K562 (cell line): ENCODE measurements around the gene ASPDH. TPM values are rescaled to one million over a fixed set of nuclear protein-coding genes. Genes with fewer than 3 reads are reported as not detected.

Source experiments
- BACH1 ChIP-seq: fragments of 200-800 bp; sonication (Bioruptor generic); IDR thresholded peaks from 2 replicates; pipeline ENCODE4 v1.6.1; 2016; ENCODE audit warnings: missing genetic modification characterization, missing compliant biosample characterization
- CHD2 ChIP-seq: IDR thresholded peaks from 2 replicates; pipeline ENCODE4 v1.6.1; 2011; ENCODE audit warnings: low read depth, low read length
- EP300 ChIP-seq: IDR thresholded peaks from 2 replicates; pipeline ENCODE4 v1.6.1; 2012; ENCODE audit warnings: low read length, improper control_type of control experiment
- FOXA1 ChIP-seq: fragments of 450-650 bp; IDR thresholded peaks from 2 replicates; pipeline ENCODE4 v1.6.1; 2016; ENCODE audit warnings: mild to moderate bottlenecking, borderline replicate concordance
- GATA2 ChIP-seq: sonication (generic); formaldehyde crosslinking; IDR thresholded peaks from 2 replicates; pipeline ENCODE4 v1.4.0; 2020; ENCODE audit warnings: mild to moderate bottlenecking, missing genetic modification reagents
- GTF2A2 ChIP-seq: IDR thresholded peaks from 2 replicates; pipeline ENCODE4 v1.6.1; 2016; ENCODE audit warnings: mild to moderate bottlenecking, missing genetic modification characterization, missing compliant biosample characterization
- HDAC6 ChIP-seq: IDR thresholded peaks from 2 replicates; pipeline ENCODE4 v1.6.1; 2012; ENCODE audit warnings: low read depth, mild to moderate bottlenecking, control low read depth, inconsistent platforms, low read length, moderate library complexity
- HNRNPUL1 ChIP-seq: fragments of 200-400 bp; formaldehyde crosslinking; IDR thresholded peaks from 2 replicates; pipeline ENCODE4 v1.6.1; 2017; ENCODE audit warnings: low read length
- HSF4 ChIP-seq: fragments of 250-450 bp; sonication (Bioruptor Pico); IDR thresholded peaks from 2 replicates; pipeline ENCODE4 v2.1.2; 2022; ENCODE audit warnings: mild to moderate bottlenecking, moderate library complexity, borderline replicate concordance
- LEF1 ChIP-seq: fragments of 450-650 bp; IDR thresholded peaks from 2 replicates; pipeline ENCODE4 v1.6.1; 2016; ENCODE audit warnings: mild to moderate bottlenecking
- MCM7 ChIP-seq, 2 experiments: fragments of 450-650 bp; IDR thresholded peaks; 2 replicates each; pipeline ENCODE4 v1.6.1; 2016 to 2018
- PHF8 ChIP-seq: fragments of 200-600 bp; sonication (generic); IDR thresholded peaks from 2 replicates; pipeline ENCODE4 v1.6.1; 2012; ENCODE audit warnings: mixed run types, mild to moderate bottlenecking, inconsistent platforms, low read length, moderate library complexity, borderline replicate concordance
- RBM17 ChIP-seq: fragments of 200-400 bp; formaldehyde crosslinking; IDR thresholded peaks from 2 replicates; pipeline ENCODE4 v1.6.1; 2017; ENCODE audit warnings: low read depth, mild to moderate bottlenecking, low read length, borderline replicate concordance
- RBM34 ChIP-seq: fragments of 200-400 bp; formaldehyde crosslinking; IDR thresholded peaks from 2 replicates; pipeline ENCODE4 v1.6.1; 2018; ENCODE audit warnings: low read length, borderline replicate concordance; ENCODE audit not compliant: insufficient read depth
- TCF3 ChIP-seq: sonication (generic); formaldehyde crosslinking; IDR thresholded peaks from 2 replicates; pipeline ENCODE4 v1.4.0; 2020; ENCODE audit warnings: mild to moderate bottlenecking, missing genetic modification reagents
- ZNF143 ChIP-seq: sonication (generic); formaldehyde crosslinking; IDR thresholded peaks from 2 replicates; pipeline ENCODE4 v1.9.0; 2022; ENCODE audit warnings: mild to moderate bottlenecking, missing genetic modification reagents
- ZNF165 ChIP-seq: fragments of 250-450 bp; sonication (Bioruptor Pico); IDR thresholded peaks from 2 replicates; pipeline ENCODE4 v1.4.0; 2020; ENCODE audit warnings: borderline replicate concordance
- ZNF23 ChIP-seq: fragments of 250-450 bp; sonication (Bioruptor Pico); IDR thresholded peaks from 2 replicates; pipeline ENCODE4 v1.4.0; 2020; ENCODE audit warnings: mild to moderate bottlenecking
- ZNF3 ChIP-seq: fragments of 250-450 bp; sonication (Bioruptor Pico); IDR thresholded peaks from 2 replicates; pipeline ENCODE4 v1.5.0; 2021; ENCODE audit warnings: mild to moderate bottlenecking, moderate library complexity
- ZNF717 ChIP-seq: fragments of 250-450 bp; sonication (Bioruptor Pico); IDR thresholded peaks from 2 replicates; pipeline ENCODE4 v1.5.0; 2021
- polyA plus RNA-seq, 8 experiments: library from polyadenylated mRNA; depleted of rRNA in 4 of 8; stranded (reverse) in 5 of 8; unstranded in 3 of 8; fragments of >200 nt; fragmentation: Nextera tagmentation in 2 of 8; fragmentation: Illumina TruSeq in 1 of 8; extraction: Ambion mirVana in 2 of 8; extraction: Trizol in 1 of 8; gene quantifications; 2 replicates each; pipeline versions ENCODE4 v1.2.1 to v1.2.3, GENCODE V29; 2011 to 2014; ENCODE audit warnings: inconsistent platforms in 1 of 8, missing spikeins in 1 of 8
- total RNA-seq, 7 experiments: library from RNA; depleted of rRNA in 6 of 7; stranded (reverse); fragments of >200 nt in 6 of 7; fragmentation: Illumina TruSeq in 2 of 7; extraction: Trizol in 2 of 7; gene quantifications; 2 replicates each; pipeline versions ENCODE4 v1.2.1 to v1.2.3, GENCODE V29; 2011 to 2021; ENCODE audit warnings: low replicate concordance in 1 of 7
- TF ChIP-seq, protein P1 (sequence below): IDR thresholded peaks from 2 replicates; pipeline ENCODE4 v1.6.1; 2012; ENCODE audit warnings: low read depth, low read length, improper control_type of control experiment, borderline replicate concordance
- TF ChIP-seq, protein P2 (sequence below): fragments of 450-650 bp; IDR thresholded peaks from 2 replicates; pipeline ENCODE4 v1.7.0; 2016; ENCODE audit warnings: borderline replicate concordance
- TF ChIP-seq, protein P3 (sequence below): sonication (generic); formaldehyde crosslinking; IDR thresholded peaks from 2 replicates; pipeline ENCODE4 v1.9.0; 2022; ENCODE audit warnings: mild to moderate bottlenecking, missing genetic modification reagents
- TF ChIP-seq, protein P4 (sequence below): sonication (generic); formaldehyde crosslinking; IDR thresholded peaks from 2 replicates; pipeline ENCODE4 v1.8.0; 2022; ENCODE audit warnings: missing genetic modification reagents, mild to moderate bottlenecking, borderline replicate concordance

Gene ASPDH
- total and polyA plus RNA-seq, 9 of the 15 experiments (the other 6 are each of a cell fraction or from before 2014, with no cell fraction given): not detected

DNA sequence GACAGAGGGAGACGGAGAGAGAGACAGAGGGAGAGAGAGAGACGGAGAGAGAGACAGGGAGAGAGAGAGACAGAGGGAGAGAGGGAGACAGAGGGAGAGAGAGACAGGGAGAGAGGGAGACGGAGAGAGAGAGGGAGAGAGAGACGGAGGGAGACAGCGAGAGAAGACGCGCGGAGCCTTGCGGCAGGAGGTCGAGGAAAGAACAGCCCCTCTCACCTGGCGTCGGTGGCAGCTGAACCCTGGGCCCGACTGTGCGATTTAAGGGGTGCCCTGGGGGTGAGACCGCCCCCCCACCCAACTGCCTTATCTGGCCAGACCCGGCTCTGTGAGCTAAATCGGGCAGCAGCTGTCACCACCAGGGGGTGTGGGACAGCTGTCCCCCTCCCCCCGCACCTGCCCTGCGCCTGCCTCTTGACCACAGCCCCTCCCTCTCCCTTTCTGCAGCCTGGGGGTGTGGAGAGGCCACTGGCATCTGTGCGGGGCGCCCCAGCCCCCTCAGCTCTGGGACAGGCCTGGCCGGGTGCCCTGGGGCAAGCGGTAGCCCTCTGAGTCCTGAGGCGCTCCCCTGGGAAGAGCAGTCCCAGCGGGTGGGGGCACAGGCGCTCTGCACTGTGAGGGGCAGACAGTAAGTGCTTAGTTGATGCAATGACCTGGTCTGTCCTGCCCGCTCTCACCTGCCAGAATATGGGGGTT lies 13.5 kb downstream of the ASPDH start (continued):
- TF ChIP-seq ZNF165 (no peak), HDAC6 (no peak), GTF2A2 (tag) (no peak), ZNF143 (CRISPR knock-in tag) (no peak), ZNF3 (no peak), LEF1 (peak; percentile 52; the same call in 1 of the 2 replicates), HSF4 (CRISPR knock-in tag) (no peak), GATA2 (CRISPR knock-in tag) (peak; percentile 71), PHF8 (no peak), ZNF23 (CRISPR knock-in tag) (no peak), BACH1 (tag) (no peak), CHD2 (no peak), RBM17 (no peak), HNRNPUL1 (no peak), ZNF717 (CRISPR knock-in tag) (no peak), RBM34 (no peak), MCM7 (IDR thresholded peaks at IDR 0.05) (no peak), FOXA1 (no peak), EP300 (peak; percentile 38; the same call in 1 of the 2 replicates), TCF3 (CRISPR knock-in tag) (peak; percentile 88)
- TF ChIP-seq, protein P1, sequence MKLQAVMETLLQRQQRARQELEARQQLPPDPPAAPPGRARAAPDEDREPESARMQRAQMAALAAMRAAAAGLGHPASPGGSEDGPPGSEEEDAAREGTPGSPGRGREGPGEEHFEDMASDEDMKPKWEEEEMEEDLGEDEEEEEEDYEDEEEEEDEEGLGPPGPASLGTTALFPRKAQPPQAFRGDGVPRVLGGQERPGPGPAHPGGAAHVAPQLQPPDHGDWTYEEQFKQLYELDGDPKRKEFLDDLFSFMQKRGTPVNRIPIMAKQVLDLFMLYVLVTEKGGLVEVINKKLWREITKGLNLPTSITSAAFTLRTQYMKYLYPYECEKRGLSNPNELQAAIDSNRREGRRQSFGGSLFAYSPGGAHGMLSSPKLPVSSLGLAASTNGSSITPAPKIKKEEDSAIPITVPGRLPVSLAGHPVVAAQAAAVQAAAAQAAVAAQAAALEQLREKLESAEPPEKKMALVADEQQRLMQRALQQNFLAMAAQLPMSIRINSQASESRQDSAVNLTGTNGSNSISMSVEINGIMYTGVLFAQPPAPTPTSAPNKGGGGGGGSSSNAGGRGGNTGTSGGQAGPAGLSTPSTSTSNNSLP: no peak
- TF ChIP-seq, protein P2, sequence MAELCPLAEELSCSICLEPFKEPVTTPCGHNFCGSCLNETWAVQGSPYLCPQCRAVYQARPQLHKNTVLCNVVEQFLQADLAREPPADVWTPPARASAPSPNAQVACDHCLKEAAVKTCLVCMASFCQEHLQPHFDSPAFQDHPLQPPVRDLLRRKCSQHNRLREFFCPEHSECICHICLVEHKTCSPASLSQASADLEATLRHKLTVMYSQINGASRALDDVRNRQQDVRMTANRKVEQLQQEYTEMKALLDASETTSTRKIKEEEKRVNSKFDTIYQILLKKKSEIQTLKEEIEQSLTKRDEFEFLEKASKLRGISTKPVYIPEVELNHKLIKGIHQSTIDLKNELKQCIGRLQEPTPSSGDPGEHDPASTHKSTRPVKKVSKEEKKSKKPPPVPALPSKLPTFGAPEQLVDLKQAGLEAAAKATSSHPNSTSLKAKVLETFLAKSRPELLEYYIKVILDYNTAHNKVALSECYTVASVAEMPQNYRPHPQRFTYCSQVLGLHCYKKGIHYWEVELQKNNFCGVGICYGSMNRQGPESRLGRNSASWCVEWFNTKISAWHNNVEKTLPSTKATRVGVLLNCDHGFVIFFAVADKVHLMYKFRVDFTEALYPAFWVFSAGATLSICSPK: no peak
- TF ChIP-seq, protein P3, sequence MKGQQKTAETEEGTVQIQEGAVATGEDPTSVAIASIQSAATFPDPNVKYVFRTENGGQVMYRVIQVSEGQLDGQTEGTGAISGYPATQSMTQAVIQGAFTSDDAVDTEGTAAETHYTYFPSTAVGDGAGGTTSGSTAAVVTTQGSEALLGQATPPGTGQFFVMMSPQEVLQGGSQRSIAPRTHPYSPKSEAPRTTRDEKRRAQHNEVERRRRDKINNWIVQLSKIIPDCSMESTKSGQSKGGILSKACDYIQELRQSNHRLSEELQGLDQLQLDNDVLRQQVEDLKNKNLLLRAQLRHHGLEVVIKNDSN (CRISPR knock-in tag): no peak
- TF ChIP-seq, protein P4, sequence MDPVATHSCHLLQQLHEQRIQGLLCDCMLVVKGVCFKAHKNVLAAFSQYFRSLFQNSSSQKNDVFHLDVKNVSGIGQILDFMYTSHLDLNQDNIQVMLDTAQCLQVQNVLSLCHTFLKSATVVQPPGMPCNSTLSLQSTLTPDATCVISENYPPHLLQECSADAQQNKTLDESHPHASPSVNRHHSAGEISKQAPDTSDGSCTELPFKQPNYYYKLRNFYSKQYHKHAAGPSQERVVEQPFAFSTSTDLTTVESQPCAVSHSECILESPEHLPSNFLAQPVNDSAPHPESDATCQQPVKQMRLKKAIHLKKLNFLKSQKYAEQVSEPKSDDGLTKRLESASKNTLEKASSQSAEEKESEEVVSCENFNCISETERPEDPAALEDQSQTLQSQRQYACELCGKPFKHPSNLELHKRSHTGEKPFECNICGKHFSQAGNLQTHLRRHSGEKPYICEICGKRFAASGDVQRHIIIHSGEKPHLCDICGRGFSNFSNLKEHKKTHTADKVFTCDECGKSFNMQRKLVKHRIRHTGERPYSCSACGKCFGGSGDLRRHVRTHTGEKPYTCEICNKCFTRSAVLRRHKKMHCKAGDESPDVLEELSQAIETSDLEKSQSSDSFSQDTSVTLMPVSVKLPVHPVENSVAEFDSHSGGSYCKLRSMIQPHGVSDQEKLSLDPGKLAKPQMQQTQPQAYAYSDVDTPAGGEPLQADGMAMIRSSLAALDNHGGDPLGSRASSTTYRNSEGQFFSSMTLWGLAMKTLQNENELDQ (CRISPR knock-in tag): no peak
